OCI-LY7 (cell line): ENCODE results near the gene CDYL. TPM values are rescaled to one million over a fixed set of nuclear protein-coding genes. Genes with fewer than 3 reads are reported as not detected.

Experiments
- BruUV-seq: library from RNA; stranded (reverse); fragments of 400-500 nt; replicated peaks from 2 replicates; lab custom pipeline; 2021; lab: Mats Ljungman, UMichigan
- CTCF ChIA-PET: fragments of 300-600 bp; sonication (Branson Sonifier 250); formaldehyde crosslinking; loops from one replicate; lab custom pipeline; 2022; ENCODE audit warnings: antibody characterized with exemption; ENCODE audit not compliant: unreplicated experiment; lab: Charles Lee
- POLR2A ChIA-PET: fragments of 300-600 bp; sonication (Branson Sonifier 250); formaldehyde crosslinking; loops from one replicate; lab custom pipeline; 2022; ENCODE audit warnings: antibody characterized with exemption; lab: Charles Lee
- DNase-seq: peaks from one replicate; pipeline ENCODE4 v3.0.0-alpha.2; 2015; ENCODE audit warnings: low spot score
- H2AFZ ChIP-seq: fragments of 200-600 bp; sonication (generic), shearing (Covaris generic); 2 replicates; pipeline ENCODE4 v1.6.1; 2014; ENCODE audit warnings: mild to moderate bottlenecking, antibody characterized with exemption, low read length, moderate library complexity
- H3K27ac ChIP-seq: fragments of 200-600 bp; sonication (generic); 2 replicates; pipeline ENCODE4 v1.5.1; 2014; ENCODE audit warnings: mixed run types, low read depth, mild to moderate bottlenecking, moderate library complexity, low read length, inconsistent platforms; ENCODE audit not compliant: poor library complexity, severe bottlenecking
- H3K36me3 ChIP-seq: fragments of 200-600 bp; sonication (generic); 2 replicates; pipeline ENCODE4 v1.6.1; 2014; ENCODE audit warnings: mild to moderate bottlenecking, antibody characterized with exemption, low read length, moderate library complexity, mixed read lengths; ENCODE audit not compliant: insufficient read depth
- H3K4me1 ChIP-seq: fragments of 200-600 bp; sonication (generic); 2 replicates; pipeline ENCODE4 v1.5.1; 2014; ENCODE audit warnings: mild to moderate bottlenecking, low read length; ENCODE audit not compliant: insufficient read depth, poor library complexity, severe bottlenecking
- H3K4me2 ChIP-seq: fragments of 200-600 bp; sonication (generic); 2 replicates; pipeline ENCODE4 v1.6.1; 2014; ENCODE audit warnings: mild to moderate bottlenecking, low read length
- H3K4me3 ChIP-seq: fragments of 200-600 bp; sonication (generic); 2 replicates; pipeline ENCODE4 v1.5.1; 2014; ENCODE audit warnings: mild to moderate bottlenecking, low read depth, low read length; ENCODE audit not compliant: poor library complexity, severe bottlenecking
- H3K79me2 ChIP-seq: fragments of 200-600 bp; sonication (generic); 2 replicates; pipeline ENCODE4 v1.6.1; 2016; ENCODE audit warnings: low read depth, mild to moderate bottlenecking, low read length, moderate library complexity, mixed read lengths; ENCODE audit not compliant: insufficient read depth
- H3K9me2 ChIP-seq: fragments of 200-600 bp; sonication (generic); 2 replicates; pipeline ENCODE4 v1.6.1; 2016; ENCODE audit warnings: mild to moderate bottlenecking, low read length, mixed read lengths; ENCODE audit not compliant: insufficient read depth
- H3K9me3 ChIP-seq: fragments of 200-600 bp; sonication (generic); 2 replicates; pipeline ENCODE4 v1.6.1; 2014; ENCODE audit warnings: mild to moderate bottlenecking, mixed run types, low read length, mixed read lengths
- H4K20me1 ChIP-seq: fragments of 200-600 bp; sonication (generic); 2 replicates; pipeline ENCODE4 v1.6.1; 2014; ENCODE audit warnings: mild to moderate bottlenecking, antibody characterized with exemption, low read length, moderate library complexity, mixed read lengths; ENCODE audit not compliant: insufficient read depth
- EZH2phosphoT487 ChIP-seq: fragments of 200-600 bp; sonication (generic); IDR thresholded peaks from 2 replicates; pipeline ENCODE4 v1.6.1; 2018; ENCODE audit warnings: low read depth, borderline replicate concordance, mild to moderate bottlenecking, mixed run types, antibody characterized with exemption, low read length, moderate library complexity, mixed read lengths
- intact Hi-C: fragments of 100-400 bp; cut with micrococcal nuclease; formaldehyde crosslinking; loops from one replicate; pipeline ENCODE4 v1.10.0; 2022; ENCODE audit not compliant: unreplicated experiment
- total RNA-seq, 2 experiments: library from RNA; depleted of rRNA in 1 of 2; stranded (reverse); fragments of >200 nt in 1 of 2; shearing (Covaris generic) in 1 of 2; gene quantifications; 2 replicates each; pipeline ENCODE4 v1.2.3, GENCODE V29; 2014 to 2022
- TF ChIP-seq, protein P1 (sequence below): fragments of 200-600 bp; sonication (generic); conservative IDR thresholded peaks from 2 replicates; pipeline ENCODE4 v1.5.1; 2014; ENCODE audit warnings: mild to moderate bottlenecking, antibody characterized with exemption, low read length, moderate library complexity, mixed read lengths

Gene CDYL
- total RNA-seq, 2 experiments from 2014 or later = 33.6 to 76.4 TPM

DNA sequence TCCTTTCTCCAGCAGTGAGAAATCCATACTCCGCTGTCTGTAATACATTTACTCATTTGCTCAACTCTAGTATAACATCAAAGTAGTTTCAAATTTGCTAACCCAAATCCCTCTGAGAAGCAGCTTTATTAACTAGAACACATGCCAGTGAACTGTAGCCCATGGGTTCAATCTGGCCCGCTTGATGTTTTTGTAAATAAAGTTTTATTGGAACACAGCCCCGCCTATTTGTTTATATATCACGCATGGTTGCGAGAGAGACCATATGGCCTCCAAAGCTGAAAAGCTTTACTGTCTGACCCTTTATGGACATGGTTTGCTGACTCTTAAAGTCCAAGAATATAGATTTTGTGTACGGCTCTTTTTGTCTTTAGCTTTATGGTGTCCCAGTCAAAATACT, 32.2 kb downstream of the CDYL start:
- Histone ChIP-seq H3K4me3 (no peak overlapping the region), H2AFZ (no peak overlapping the region), H3K4me2 (no peak overlapping the region), H3K79me2 (peaks cover 81% of the 10 kb centered on the region), H3K27ac (no peak overlapping the region), H4K20me1 (peaks cover 50% of the 10 kb centered on the region), H3K9me3 (no peaks in the 10 kb centered on the region), H3K36me3 (no peaks in the 10 kb centered on the region), H3K9me2 (no peaks in the 10 kb centered on the region), H3K4me1 (peaks cover 8% of the 10 kb centered on the region)
- ChIA-PET CTCF (no interaction called here), POLR2A (interaction anchor here (0.6 to 1.5 kb wide), 4 partner anchors 9 to 76 kb away, joined by 3 to 7 read pairs (median 4); no protein-coding TSS in a partner anchor)
- no peak for DNase-seq
- intact Hi-C loops = no loop called here
- no TSS peak for BruUV-seq
- TF ChIP-seq EZH2phosphoT487 = no peak
- TF ChIP-seq, protein P1, sequence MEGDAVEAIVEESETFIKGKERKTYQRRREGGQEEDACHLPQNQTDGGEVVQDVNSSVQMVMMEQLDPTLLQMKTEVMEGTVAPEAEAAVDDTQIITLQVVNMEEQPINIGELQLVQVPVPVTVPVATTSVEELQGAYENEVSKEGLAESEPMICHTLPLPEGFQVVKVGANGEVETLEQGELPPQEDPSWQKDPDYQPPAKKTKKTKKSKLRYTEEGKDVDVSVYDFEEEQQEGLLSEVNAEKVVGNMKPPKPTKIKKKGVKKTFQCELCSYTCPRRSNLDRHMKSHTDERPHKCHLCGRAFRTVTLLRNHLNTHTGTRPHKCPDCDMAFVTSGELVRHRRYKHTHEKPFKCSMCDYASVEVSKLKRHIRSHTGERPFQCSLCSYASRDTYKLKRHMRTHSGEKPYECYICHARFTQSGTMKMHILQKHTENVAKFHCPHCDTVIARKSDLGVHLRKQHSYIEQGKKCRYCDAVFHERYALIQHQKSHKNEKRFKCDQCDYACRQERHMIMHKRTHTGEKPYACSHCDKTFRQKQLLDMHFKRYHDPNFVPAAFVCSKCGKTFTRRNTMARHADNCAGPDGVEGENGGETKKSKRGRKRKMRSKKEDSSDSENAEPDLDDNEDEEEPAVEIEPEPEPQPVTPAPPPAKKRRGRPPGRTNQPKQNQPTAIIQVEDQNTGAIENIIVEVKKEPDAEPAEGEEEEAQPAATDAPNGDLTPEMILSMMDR = no peak

DNA sequence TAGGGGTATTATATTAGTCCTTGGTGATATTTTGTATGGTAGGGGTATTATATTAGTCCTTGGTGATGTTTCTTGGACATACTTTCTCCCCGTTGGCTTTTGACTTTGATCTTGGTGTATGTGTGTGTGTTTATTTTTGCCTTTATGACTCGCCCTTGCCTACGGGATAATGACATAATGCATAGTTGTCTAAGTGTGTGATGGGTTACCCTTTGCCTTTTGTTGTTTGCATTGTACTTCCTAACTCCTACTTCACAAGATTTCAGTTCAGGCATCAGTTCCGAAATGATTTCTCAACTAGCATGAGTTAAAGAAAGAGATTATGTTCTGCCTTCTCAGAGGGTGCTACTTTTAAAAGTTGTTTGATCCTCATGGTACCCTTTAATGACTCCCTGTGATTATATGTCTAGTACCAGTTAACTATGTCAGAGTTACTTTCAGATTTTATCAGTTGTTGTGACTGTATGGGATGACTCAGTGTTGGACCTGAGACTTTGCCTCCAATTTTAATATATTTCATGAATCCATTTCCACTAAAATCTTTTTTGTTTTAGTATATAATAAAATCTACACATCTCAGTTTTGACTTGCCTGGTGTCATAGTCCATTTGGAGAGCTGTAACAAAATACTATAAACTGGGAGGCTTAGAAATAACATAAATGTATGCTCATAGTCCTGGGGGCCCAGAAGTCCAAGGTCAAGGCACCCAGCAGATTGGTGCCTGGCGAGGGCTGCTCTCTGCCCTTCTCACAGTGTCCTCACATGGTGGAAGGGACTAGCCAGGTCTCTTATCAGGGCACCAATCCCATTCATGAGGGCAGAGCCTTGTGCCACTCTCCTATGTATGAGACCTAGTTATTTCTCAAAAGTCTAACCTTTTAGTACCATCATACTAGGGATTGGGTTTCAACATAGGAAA, 34.1 kb downstream of the CDYL start:
- intact Hi-C loops = no loop called here
- Histone ChIP-seq H2AFZ (no peak overlapping the region), H4K20me1 (peaks cover 40% of the 10 kb centered on the region), H3K9me3 (no peaks in the 10 kb centered on the region), H3K4me1 (peaks cover 14% of the 10 kb centered on the region), H3K36me3 (no peaks in the 10 kb centered on the region), H3K4me2 (no peak overlapping the region), H3K79me2 (peaks cover 81% of the 10 kb centered on the region), H3K27ac (no peak overlapping the region), H3K4me3 (no peak overlapping the region), H3K9me2 (no peaks in the 10 kb centered on the region)
- POLR2A ChIA-PET = interaction anchor here (1.2 to 2.0 kb wide), 4 partner anchors 8 to 118 kb away, joined by 3 to 12 read pairs (median 6); no protein-coding TSS in a partner anchor
- TF ChIP-seq EZH2phosphoT487 = no peak
- TF ChIP-seq, protein P1 = no peak
- no TSS peak for BruUV-seq
- CTCF ChIA-PET = no interaction called here
- DNase-seq = no peak
